ENCODE data around the gene SAG. TPM values are rescaled to one million over a fixed set of nuclear protein-coding genes. Genes with fewer than 3 reads are reported as not detected.

Gene SAG
- total RNA-seq, 1 donor from 2014 or later = under 0.01 TPM

DNA sequence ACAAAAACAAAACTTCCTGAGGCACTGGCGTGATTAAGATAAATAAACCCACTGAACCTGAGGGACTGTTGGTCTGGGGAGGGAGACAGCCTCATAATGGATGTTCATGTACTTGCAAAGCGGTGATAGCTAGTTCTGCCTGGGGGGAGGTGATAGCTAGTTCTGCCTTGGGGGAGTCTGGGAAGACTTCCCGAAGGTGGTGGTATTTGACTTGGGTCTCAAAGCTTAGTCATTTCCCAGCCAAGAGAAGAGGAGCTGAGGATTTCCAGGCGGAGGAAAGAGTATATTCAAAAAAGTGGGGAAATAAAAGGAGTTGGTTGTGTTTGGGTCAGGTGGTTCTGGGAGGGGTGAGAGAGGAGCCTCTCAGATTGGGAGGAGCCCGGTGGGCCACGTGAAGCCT, 71.4 kb downstream of the SAG start:
- DNase-seq (ENCODE audit: low read depth in 2 of 2) = no peak

DNA sequence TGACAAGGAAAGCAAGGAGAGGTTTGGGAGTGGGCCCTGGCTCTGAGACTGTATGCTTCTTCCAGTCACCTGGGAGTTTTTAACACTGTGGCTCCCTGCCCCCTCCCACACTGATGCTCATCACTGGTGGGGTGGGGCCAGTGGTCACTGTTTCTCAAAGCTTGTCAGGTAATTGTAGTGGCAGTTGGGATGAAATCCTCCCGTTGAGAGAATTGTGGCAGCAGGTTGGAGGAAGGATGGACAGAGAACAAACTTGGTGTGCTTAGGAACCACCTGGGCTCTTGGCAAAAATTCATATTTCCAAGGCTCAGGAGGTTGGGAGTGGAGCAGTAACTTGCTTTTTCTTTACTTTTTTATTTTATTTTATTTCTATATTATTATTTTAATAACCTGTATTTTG, 71.8 kb downstream of the SAG start:
- DNase-seq (ENCODE audit: low read depth in 2 of 2) = no peak

DNA sequence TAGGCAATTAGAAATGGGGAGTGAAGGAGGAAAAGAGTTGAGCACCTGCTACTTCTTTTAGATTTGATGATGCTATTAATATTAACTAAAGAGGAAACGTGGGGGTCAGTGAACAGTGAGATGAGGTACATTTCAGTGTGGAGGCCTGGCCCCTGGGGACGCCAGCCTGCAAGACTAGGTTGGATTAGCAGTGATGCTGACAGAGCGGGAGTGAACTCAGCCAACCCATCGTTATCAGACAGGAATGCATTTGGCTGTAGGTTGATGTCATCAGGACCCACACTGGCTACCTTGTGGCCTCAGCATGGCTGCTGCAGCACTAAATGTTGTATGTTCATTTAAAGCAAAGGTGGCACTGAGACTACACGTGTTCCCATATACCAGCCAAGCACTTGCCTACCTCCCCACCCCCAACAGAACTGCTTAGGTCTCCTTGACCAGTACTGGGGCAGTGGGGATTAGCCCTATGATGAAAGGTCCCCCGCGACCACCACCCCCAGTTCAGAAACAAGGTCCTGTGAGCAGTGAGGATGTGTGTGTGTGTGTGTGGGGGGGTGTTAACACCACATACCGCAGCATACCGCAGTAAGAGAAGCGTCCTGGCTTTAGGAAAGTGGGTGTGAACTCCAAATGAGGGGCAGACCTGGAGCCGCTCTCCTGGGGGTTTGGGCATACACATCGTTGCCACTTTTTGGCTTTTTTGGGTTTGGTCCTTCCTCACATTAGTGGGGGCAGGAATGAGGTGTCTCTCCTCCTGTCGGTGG, 72.7 kb downstream of the SAG start:
- DNase-seq (ENCODE audit: low read depth in 2 of 2) = no peak

DNA sequence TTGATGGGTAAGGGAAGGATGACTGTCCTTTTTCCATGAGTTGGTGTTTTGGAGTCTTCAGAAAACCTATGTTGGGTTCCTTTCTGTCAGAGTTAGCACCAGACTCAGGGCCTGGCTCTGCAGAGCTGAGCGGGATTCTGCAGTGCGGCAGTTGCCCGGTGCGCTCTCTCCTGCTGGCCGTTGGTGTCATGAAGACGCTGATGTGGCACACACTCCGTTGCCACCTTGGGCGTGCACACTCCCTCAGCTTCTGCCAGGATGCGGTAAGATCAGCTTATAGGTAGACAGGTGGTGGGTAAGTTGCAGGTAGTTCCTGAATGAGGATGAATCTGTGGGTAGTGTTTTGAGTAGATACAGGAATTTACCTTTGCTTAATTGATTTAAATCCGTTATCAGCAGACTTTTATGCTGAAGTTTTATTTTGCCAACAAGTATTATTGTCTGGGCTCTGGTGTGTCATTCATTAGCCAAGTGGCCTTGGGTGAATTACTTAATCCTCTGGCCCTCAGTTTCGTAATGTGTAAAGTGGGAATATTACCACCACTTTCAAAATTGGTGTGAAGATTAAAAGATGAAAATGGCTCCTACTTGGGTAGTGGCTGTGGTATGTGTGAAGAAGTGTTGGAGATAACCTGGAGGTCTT, 73.5 kb downstream of the SAG start:
- no peak for DNase-seq (ENCODE audit: low read depth in 2 of 2)

DNA sequence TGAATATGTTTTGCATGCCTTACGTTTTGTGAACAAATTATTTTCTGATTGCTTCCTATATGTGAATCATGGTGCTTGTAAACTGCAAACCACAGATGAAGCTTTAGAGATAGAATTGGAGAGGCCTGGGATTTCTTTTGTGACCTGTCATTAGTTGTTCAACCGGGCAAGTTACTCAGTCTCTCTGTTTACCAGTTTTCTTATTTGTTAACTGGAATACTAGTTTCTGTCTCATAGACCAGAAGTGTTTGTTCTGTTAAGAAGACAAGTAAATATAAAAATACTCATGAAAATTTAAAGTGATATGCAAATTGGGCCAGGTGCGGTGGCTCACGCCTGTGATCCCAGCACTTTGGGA, 74.0 kb downstream of the SAG start:
- no peak for DNase-seq (ENCODE audit: low read depth in 2 of 2)

DNA sequence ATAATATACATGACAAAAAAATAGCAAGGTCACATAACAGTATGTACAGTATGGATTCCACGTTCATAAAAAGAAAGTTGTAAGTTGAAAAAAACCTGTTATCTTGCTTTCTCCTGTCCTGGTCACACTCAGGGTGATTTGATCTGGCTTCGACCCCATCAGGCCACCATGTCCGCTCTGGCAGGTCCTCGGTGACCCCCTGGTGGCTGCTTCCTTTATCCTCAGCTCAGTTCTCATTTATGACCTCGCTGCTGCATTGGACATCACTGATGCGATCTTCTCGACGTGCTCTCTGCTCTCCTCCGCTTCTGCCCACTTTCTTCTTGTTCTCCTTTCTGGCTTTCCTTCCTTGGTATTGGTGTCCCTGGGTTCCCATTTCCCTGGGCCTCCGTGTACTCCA, 76.4 kb downstream of the SAG start:
- no peak for DNase-seq (ENCODE audit: low read depth in 2 of 2)

DNA sequence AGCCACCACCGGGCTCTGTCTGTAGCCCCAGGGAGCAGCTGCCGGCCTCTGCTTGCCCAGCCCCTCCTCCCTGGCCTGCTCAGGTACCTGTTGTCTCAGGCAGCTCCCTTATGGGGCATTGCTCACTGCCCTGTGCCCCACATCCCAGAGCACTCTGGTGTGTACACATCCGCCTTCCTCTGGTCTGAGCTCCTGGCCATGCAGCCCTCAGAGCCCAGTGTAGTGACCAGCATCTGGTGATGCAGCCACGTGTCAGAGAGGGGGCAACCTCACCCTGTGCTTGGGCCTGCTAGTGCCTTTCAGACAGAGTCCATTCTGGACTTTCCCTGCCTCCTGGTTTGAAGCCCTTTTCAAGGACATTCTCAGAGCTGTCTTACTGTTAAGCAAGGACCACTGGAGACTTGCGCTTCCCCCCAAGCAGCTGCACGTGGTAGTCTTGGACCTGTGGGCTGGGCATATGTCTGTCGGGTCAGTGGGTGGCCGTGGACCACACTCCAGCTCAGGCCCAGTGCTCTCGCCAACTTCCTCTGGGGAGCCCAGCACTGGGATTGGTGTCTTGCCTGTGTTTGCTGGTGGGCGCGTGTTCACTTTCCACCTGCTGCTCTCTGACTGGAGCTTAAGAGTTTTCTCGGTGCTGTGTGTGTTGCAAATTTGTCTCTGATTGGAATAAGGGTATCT, 77.3 kb downstream of the SAG start:
- DNase-seq (ENCODE audit: low read depth in 2 of 2) = no peak

DNA sequence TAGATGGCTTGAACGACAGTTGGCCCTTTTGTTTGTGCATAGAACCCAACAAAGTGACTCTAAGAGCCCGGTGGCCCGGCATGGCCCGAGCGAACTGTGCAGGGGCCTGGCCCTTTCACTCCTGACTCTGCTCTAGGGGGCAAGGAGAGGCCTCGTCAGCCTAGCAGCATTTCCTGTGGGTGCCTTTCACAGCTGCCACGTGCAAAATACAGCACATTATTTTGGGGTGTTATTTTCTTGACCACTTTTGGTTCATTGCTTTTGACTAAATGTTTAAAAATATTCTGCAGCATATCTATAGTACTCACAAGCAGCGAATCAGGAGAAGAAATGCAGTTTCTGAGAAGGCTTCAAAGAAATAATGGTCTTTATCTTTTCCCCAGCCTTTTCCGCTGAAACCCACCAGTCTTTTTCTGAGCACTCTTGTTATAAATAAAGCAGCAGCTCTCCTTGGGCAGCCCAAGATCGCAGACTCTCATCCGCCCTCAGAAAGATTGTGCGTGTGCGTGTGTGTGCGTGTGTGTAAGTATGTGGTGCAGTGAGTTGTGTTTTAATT, 78.0 kb downstream of the SAG start:
- DNase-seq (ENCODE audit: low read depth in 2 of 2) = no peak

DNA sequence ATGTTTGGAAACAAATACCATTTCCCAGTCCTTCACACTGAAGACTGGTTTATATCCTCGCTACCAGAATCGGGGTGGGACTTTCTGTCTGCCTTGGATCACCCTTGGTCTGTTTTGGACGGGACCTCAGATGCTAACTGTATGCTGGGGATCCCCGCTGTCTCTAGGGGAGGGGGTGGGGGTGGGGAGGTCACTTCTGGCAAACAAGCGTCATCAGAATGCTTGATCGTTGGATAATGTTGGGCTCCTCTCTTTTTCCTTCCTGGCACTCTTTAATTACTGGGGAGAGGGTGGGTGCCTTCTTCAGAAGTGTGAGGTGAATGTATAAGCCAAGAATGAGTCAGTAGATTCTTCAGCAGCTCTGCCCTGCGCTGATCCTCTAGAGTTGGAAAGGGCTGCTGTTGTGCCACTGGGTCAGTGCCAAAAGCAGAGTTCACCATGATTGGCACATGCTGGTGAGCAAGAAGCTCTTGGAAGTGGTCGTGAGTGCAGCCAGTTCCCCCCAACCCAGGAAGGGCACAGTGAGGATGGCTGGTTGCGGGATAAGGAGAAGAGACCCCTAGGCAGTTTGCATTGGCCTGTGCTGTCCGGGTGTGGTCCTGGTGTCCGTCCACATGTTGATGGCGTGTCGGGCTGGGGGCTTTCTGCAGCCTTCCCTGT, 78.9 kb downstream of the SAG start:
- peak in 1 of 2 donors; percentile 32 for DNase-seq (ENCODE audit: low read depth in 2 of 2)

DNA sequence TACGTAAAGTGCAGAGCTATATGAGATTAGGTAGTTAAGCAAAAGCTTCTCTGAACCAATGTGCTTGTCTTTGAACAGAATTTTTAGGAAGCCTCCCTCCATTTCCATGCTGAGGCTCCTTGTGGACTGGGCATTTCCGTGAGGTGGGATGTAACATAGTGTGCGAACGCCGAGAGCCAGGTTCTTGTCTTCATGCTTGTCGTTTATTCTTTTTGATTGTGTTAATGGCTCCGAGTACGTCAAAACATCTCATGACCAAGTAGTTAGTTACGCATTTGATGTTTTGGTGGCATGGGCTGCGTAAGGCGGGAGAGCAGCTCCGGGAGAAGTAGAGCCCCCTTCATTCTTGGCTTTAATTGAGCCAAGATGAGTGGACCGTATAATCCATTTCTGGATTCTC, 79.6 kb downstream of the SAG start:
- no peak for DNase-seq (ENCODE audit: low read depth in 2 of 2)

DNA sequence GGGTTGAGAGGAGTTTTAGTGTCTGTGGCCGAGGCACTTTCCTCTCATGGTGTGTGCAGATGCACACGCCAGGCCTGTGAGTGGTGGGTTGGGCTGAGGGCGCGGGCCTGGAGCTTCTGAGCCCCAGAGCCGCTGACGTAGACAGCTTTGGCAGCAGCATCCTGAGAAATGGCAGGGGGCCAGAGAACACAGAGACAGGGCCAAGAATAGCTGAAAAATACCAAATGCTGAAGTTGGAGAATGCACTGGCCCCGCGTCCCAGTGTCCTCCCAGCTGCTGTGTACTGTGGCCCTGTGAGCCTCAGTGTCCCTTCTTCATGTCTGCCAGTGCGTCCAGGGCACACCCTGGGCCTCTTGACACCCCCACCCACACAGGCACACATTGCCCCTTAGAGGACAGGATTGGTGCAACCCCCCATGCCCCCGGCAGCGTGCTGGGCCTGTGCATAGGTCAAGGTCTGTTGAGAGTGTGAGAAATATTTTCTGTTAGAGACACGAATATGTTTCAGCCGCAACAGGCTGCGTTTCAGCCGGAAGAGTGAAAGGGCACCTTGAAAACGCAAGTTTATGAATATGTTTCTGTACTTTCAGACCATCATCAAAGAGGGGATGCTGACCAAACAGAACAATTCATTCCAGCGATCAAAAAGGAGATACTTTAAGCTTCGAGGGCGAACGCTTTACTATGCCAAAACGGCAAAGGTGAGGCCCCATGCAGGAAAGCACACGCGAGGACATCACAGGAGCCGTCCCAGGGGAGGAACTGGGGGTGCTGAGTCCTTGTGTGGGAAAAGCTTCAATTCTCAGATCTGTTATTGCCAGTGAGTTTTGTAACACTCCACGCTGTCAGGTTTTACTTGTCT, 80.3 kb downstream of the SAG start:
- DNase-seq (ENCODE audit: low read depth in 2 of 2) = peak; percentile 92 to 97

DNA sequence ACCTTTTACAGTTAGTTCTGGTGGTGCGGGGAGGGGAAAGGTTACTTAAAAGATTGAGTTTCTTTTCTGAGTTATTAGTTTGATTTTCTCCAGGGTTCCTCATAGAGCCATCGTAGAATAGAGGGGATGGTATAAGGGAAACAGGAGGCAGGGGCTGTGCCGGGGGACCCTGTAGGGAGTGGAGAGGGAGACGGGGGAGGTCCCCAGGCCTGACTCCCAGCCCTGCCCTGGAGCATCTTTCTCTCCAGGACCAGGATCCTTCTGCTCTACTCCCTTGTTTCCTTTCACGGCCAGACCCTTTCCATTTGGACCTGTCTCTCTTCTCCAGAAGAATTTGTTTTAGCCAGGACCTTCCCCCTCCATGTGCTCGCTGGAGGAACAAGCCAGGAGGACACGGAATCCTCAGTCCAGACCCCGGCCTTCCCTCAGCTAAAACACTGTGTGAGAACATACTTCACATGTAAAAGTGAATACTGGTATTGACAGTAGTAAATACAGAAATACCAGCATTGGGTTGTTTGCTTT, 82.0 kb downstream of the SAG start:
- no peak for DNase-seq (ENCODE audit: low read depth in 2 of 2)

DNA sequence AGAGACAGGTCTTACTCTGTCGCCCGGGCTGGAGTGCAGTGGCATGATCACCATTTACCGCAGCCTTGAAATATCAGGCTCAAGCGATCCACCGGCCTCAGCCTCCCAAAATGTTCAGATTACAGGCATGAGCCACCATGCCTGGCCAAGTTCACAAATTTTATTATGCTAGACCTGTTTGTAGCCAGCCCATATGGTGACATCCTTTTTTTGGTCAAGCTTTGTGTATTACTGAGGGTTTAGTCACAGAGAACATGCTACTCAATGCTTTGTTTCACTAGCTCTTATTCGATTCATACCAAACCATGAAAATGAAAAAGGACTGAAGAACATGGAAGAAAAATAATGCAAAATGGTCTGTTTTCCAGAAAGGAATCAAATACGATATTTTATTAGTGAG, 88.1 kb downstream of the SAG start:
- no peak for DNase-seq (ENCODE audit: low read depth in 2 of 2)

Other genes starting within 250 kb of the SAG start
- gene INPP5D, start 247.5 kb upstream of the SAG start, total RNA-seq = 29.4 and 45.0 TPM in 2 replicates
- 23.7 and 26.6 TPM in 2 replicates for gene ATG16L1, start 56.1 kb upstream of the SAG start, total RNA-seq
- gene DGKD, start 46.7 kb downstream of the SAG start, total RNA-seq = 9.5 and 10.7 TPM in 2 replicates